Skeletal muscle tissue (tissue), 4 donors: ENCODE data around the gene TOR1B. TPM values are rescaled to one million over a fixed set of nuclear protein-coding genes. Genes with fewer than 3 reads are reported as not detected.

Source experiments
- H3K27ac ChIP-seq: one replicate; pipeline ENCODE4 v1.7.0; 2013; ENCODE audit warnings: mild to moderate bottlenecking, low read depth, low read length, inconsistent platforms
- H3K27me3 ChIP-seq, 3 donors: one replicate each; pipeline ENCODE4 v1.7.0; 2013; ENCODE audit warnings: low read length in 3 of 3; ENCODE audit not compliant: control insufficient read depth in 3 of 3, insufficient read depth in 3 of 3
- H3K36me3 ChIP-seq, 3 donors: one replicate each; pipeline ENCODE4 v1.7.0; 2013; ENCODE audit warnings: low read length in 3 of 3; ENCODE audit not compliant: control insufficient read depth in 3 of 3, insufficient read depth in 3 of 3
- H3K4me1 ChIP-seq, 3 donors: one replicate each; pipeline ENCODE4 v1.7.0; 2013; ENCODE audit warnings: low read length in 3 of 3, mild to moderate bottlenecking in 3 of 3; ENCODE audit not compliant: control insufficient read depth in 3 of 3, insufficient read depth in 3 of 3
- H3K4me3 ChIP-seq, 3 donors: one replicate each; pipeline ENCODE4 v1.7.0; 2013; ENCODE audit warnings: low read length in 3 of 3
- H3K9ac ChIP-seq, 3 donors: one replicate each; pipeline ENCODE4 v1.7.0; 2013; ENCODE audit warnings: low read length in 3 of 3, mild to moderate bottlenecking in 3 of 3, moderate library complexity in 2 of 3, low read depth in 1 of 3
- H3K9me3 ChIP-seq, 3 donors: one replicate each; pipeline ENCODE4 v1.7.0; 2013; ENCODE audit warnings: low read length in 3 of 3; ENCODE audit not compliant: control insufficient read depth in 3 of 3
- total RNA-seq: library from RNA; depleted of rRNA; stranded (reverse); fragments of >200 nt; gene quantifications from one replicate; pipeline ENCODE4 v1.2.3, GENCODE V29; 2014
- donor health status: Osteomylitis.

The TOR1B gene
- total RNA-seq, 1 donor from 2014 or later = 15.7 TPM

- Histone ChIP-seq H3K4me1 (no peaks in the 10 kb centered on the region), H3K36me3 (peaks cover 43 to 54% (median 54%) of the 10 kb centered on the region in 3 donors), H3K9ac (no peak overlapping the region), H3K27ac (no peak overlapping the region), H3K27me3 (no peaks in the 10 kb centered on the region), H3K4me3 (no peak overlapping the region), H3K9me3 (no peaks in the 10 kb centered on the region)
These were observed 7.1 kb downstream of the TOR1B start for GRCh38 chr9:129810116-129810515.

DNA sequence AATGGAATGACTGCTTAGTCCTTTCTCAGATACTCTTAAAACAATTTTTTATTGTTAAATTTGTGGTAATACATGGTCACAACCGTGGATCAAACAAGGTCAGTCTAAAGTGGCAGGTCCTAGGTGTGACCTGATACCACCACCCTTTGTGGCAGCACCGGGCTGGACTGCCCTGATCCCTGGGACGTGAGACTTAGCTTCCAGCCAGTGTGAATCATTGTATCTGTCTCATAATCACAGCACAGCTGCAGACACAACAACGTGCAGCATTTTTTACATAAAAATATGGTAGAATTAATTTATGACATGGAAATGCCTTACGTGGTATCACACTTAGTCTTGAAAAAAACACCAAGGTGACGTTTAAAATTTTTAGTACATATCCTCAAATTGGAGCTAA is 7.8 kb downstream of the TOR1B start:
- Histone ChIP-seq H3K27ac (no peak overlapping the region), H3K36me3 (peaks cover 46 to 56% (median 56%) of the 10 kb centered on the region in 3 donors), H3K4me3 (no peak overlapping the region), H3K27me3 (no peaks in the 10 kb centered on the region), H3K9ac (no peak overlapping the region), H3K4me1 (no peaks in the 10 kb centered on the region), H3K9me3 (no peaks in the 10 kb centered on the region)

- no peak overlapping the region for H3K9ac ChIP-seq
- H3K36me3 ChIP-seq = peaks cover 52 to 67% (median 65%) of the 10 kb centered on the region in 3 donors
- no peaks in the 10 kb centered on the region for H3K4me1 ChIP-seq
- no peak overlapping the region for H3K4me3 ChIP-seq
- no peak overlapping the region for H3K27ac ChIP-seq
- H3K9me3 ChIP-seq = no peaks in the 10 kb centered on the region
- no peaks in the 10 kb centered on the region for H3K27me3 ChIP-seq
These were observed 9.0 kb downstream of the TOR1B start for GRCh38 chr9:129811967-129812363.

DNA sequence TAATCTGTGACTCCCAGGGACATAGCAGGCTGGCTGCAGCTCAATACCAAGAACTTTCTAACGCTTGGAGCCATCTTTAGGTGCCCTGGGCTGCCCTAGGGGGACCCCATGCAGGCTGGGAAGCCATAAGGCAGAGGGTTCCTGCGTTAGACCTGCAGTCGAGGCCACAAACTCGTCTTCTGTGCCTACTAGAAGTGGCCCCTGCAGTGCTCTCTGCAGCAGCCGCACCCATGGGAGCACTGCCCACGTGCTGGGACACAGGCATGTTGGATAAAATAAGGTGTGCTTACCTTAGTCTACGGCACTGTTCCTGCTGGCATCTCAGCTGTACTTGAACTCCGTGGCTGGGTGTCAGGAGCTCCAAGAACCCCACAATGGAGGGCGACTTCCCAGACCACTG is 9.4 kb downstream of the TOR1B start:
- Histone ChIP-seq H3K36me3 (peaks cover 51 to 66% (median 64%) of the 10 kb centered on the region in 3 donors), H3K4me3 (no peak overlapping the region), H3K4me1 (no peaks in the 10 kb centered on the region), H3K27ac (no peak overlapping the region), H3K9me3 (no peaks in the 10 kb centered on the region), H3K9ac (no peak overlapping the region), H3K27me3 (no peaks in the 10 kb centered on the region)

- no peaks in the 10 kb centered on the region for H3K4me1 ChIP-seq
- no peaks in the 10 kb centered on the region for H3K9me3 ChIP-seq
- peaks cover 55 to 72% (median 70%) of the 10 kb centered on the region in 3 donors for H3K36me3 ChIP-seq
- no peak overlapping the region for H3K27ac ChIP-seq
- H3K4me3 ChIP-seq = no peak overlapping the region
- no peak overlapping the region for H3K9ac ChIP-seq
- no peaks in the 10 kb centered on the region for H3K27me3 ChIP-seq
These were observed 10.7 kb downstream of the TOR1B start for GRCh38 chr9:129813661-129814060.

- Histone ChIP-seq H3K27ac (no peak overlapping the region), H3K36me3 (peaks cover 55 to 67% (median 63%) of the 10 kb centered on the region in 3 donors), H3K27me3 (no peaks in the 10 kb centered on the region), H3K9ac (no peak overlapping the region), H3K4me1 (no peaks in the 10 kb centered on the region), H3K4me3 (no peak overlapping the region), H3K9me3 (no peaks in the 10 kb centered on the region)
These were observed 11.6 kb downstream of the TOR1B start for GRCh38 chr9:129814432-129815223.

DNA sequence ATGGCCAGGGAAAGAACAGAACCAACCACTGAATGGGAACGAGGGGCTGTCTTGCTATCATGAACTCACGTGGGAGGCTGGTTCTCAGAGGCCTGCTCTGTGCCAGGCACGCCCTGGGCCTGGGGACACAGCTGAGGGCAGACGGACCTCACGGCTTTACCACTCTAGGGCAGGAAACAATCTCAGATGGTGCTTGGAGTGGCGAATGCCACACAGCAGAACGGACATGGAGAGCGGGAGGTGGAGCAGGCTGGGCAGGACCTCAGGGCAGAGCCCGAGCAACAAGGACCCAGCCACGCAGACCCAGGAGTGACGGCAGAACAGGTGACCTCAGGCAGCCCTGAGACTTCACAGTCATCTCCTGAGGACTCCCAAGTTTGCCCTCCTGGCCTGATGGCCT is 12.3 kb downstream of the TOR1B start:
- H3K27me3 ChIP-seq = no peaks in the 10 kb centered on the region
- H3K4me3 ChIP-seq = no peak overlapping the region
- H3K4me1 ChIP-seq = no peaks in the 10 kb centered on the region
- no peak overlapping the region for H3K27ac ChIP-seq
- no peaks in the 10 kb centered on the region for H3K9me3 ChIP-seq
- H3K36me3 ChIP-seq = peaks cover 49 to 61% (median 59%) of the 10 kb centered on the region in 3 donors
- H3K9ac ChIP-seq = no peak overlapping the region

DNA sequence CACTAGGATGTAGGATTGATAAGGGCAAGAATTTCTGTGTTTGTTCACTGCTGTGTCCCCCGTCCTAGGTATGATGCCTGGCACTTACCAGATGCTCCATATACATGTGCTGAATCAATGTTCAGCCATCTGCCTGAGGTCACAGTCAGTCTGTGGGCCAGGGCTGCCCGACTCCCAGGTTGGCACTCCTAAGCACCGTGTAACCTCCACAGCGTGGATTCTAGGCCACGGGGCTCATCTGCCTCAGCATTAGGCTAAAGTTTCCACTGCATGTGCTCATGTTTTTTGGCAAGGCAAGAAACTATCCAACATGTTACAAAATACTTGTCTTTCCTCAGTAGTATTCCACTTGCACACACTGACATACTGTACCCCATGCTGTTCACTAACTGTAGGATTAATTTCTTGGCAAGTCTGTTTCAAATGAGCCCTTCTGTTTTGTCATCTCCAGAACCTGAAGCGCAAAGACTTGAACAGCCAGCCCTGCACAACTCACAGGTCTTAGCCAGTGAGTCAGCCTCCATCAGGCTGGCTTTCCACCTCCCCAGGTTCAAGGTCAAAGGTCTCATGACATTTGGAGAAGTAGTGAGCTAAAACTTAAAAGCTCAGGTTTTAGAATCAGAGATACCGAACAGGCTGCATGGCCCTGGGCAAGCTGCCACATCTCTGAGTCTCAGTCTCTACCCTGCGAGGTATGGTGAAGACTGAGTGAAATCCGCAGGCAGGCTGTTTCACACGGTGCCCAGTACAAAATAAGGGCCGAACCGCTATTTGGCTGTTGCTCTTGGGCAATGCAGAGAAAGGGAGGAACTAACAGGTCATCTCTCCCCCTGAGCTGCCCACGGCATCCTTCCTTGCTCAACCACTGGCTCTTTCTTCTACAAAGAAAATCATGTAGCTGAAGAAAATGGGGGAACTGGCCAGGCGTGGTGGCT is 13.8 kb downstream of the TOR1B start:
- Histone ChIP-seq H3K27me3 (no peaks in the 10 kb centered on the region), H3K27ac (no peak overlapping the region), H3K9me3 (no peaks in the 10 kb centered on the region), H3K4me3 (no peak overlapping the region), H3K9ac (no peak overlapping the region), H3K36me3 (peaks cover 57 to 68% (median 57%) of the 10 kb centered on the region in 3 donors), H3K4me1 (no peaks in the 10 kb centered on the region)

GRCh38 chr9:129822898-129823541 is 20.0 kb downstream of the TOR1B start:
- Histone ChIP-seq H3K27ac (no peak overlapping the region), H3K4me3 (peak overlapping the region; percentile 65 to 75 (median 73)), H3K9me3 (no peaks in the 10 kb centered on the region), H3K27me3 (no peaks in the 10 kb centered on the region), H3K36me3 (peaks cover 24 to 32% (median 24%) of the 10 kb centered on the region in 3 donors), H3K4me1 (peaks cover 5 to 9% (median 6%) of the 10 kb centered on the region in 3 donors), H3K9ac (peak overlapping the region; percentile 43 to 73 (median 58))
